G401.6 (cell line): ENCODE results near the gene ZNF672.

ENCODE experiments used
- FAIRE-seq: peaks from 2 replicates; lab custom pipeline; 2012; peaks lifted over from hg19 to GRCh38; lab: Jason Lieb, UNC

The ZNF672 gene

GRCh38 chr1:248837045-248837780 lies 811 bp upstream of the ZNF672 start:
- no peak for FAIRE-seq

DNA sequence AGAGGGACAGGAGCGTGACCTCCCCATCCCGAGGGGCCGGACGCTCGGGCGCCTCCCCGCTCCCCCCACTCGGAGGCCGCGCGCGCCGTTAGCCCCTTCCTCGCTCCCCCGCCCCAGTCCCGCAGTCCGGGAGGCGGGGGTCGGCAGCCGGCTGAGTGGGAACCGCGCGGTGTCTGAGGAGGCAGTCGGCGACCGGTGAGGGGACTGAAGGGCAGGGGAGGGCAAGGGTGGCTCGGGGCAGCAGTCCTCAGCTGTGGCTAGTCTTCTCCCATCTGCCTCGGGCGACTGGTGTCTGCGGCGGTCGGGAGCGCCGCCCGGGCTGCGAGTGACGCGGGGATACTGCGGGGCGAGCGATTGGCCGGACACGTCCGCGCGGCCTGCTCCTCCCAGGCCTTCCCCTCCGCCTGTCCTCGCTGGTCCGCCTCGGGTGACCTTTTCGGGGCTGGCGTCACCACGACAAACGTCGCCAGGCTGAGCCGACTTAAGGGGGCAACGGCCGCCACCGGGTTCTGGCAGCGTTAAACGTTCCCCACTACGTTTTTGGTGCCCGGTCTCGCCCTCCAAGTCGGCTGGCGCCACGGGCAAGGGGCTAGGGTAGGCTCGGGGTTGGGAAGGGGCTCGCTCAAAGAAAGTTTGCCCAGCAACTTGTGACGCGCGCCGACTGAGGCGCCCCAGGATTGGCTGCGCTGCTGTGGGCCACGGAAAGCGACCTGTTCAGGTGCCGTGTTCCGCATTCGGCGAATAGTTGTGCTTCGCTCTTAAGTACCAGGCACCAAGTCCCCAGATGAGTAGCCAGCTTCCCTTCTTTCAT lies 538 bp downstream of the ZNF672 start:
- FAIRE-seq = peak; percentile 21

DNA sequence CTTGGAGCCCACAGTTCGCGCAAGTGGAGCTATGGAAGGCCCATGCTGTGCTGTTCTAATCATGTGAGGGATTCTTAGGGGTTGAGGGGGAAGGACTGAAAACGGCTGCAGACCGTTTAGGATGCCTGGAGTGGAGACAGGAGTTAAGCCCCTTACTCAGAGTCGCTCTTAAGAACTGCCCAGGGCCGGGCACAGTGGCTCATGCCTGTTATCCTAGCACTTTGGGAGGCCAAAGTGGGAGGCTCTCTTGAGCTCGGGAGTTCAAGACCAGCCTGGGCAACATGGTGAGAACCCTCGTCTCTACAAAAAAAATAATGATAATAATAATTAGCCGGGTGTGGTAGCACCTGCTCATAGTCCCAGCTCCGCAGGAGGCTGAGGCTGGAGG lies 1.1 kb downstream of the ZNF672 start:
- FAIRE-seq = no peak

- no peak for FAIRE-seq
Measured at GRCh38 chr1:248840946-248841345, 2.9 kb downstream of the ZNF672 start.

GRCh38 chr1:248841702-248842395 lies 3.8 kb downstream of the ZNF672 start:
- FAIRE-seq = no peak

- no peak for FAIRE-seq
Measured at GRCh38 chr1:248842781-248843331, 4.8 kb downstream of the ZNF672 start.

- FAIRE-seq = no peak
Measured at GRCh38 chr1:248843687-248844086, 5.7 kb downstream of the ZNF672 start.

- FAIRE-seq = no peak
Measured at GRCh38 chr1:248844526-248844925, 6.5 kb downstream of the ZNF672 start.

- FAIRE-seq = no peak
Measured at GRCh38 chr1:248847181-248847955, 9.3 kb downstream of the ZNF672 start.

DNA sequence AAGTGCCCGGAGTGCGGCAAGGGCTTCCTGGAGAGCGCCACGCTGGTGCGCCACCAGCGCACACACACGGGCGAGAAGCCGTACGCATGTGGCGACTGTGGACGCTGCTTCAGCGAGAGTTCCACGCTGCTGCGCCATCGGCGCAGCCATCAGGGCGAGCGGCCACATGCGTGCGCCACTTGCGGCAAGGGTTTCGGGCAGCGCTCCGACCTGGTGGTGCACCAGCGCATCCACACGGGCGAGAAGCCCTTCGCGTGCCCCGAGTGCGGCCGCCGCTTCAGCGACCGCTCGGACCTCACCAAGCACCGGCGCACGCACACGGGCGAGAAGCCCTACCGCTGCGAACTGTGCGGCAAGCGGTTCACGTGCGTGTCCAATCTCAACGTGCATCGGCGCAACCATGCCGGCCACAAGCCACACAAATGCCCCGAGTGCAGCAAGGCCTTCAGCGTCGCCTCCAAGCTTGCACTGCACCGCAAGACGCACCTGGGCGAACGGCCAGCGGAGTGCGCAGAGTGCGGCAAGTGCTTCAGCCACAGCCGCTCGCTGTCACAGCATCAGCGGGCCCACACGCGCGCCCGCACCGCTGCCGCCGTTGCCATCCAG lies 10.0 kb downstream of the ZNF672 start:
- FAIRE-seq = no peak

GRCh38 chr1:248848602-248849001 lies 10.6 kb downstream of the ZNF672 start:
- no peak for FAIRE-seq

GRCh38 chr1:248849152-248849551 lies 11.1 kb downstream of the ZNF672 start:
- no peak for FAIRE-seq

DNA sequence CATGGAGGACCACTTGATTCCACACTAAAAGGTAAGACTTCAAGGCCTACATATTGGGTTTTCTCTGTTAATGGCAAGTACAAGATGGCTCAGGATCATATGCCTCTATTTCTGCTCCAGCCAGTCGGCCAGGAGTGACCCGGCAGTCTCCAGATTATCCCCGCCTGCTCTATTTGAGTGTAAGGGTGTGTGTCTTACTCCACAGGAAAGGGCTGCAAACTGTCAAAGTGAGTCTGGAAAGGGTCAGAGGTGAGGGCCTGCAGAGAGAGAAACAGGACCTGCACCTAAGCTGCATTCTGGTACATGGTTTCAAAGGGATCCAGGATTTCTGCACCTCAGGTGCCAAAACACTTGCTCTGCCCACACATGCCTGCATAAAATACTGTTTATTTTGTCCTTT lies 11.6 kb downstream of the ZNF672 start:
- FAIRE-seq = no peak

GRCh38 chr1:248850124-248850523 lies 12.1 kb downstream of the ZNF672 start:
- no peak for FAIRE-seq

DNA sequence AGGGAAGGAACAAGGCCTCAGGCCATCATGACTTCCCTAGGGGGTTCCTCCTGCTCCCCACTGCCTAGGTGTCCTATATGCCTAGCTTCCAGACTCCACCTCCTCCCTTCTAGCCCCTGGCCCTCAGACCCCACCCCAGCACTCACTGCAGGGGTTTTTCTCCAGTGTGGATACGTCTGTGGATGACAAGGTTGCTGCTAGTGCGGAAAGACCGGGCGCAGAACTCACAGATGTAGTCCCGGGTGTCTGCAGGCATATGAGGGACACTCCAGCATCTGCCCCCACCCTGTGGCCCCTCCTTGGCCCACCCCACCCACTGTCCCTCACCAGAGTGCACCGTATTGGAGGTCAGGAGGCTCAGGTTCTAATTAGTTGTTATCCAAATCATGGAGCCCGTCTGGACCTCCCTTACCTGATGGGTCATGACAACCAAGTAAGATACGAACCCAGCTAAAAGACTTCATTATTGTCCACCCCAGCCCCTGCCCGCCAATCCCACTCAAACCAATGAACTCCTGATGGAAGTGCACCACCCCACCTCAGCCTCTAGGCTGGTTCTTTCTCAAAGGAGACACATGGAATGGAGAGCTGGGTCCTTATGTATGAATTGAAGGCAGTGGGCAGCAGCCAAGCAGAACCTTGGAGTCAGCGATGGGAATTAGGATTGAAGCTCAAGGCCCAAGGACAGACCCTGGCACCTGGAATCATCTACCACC lies 12.7 kb downstream of the ZNF672 start:
- FAIRE-seq = no peak

DNA sequence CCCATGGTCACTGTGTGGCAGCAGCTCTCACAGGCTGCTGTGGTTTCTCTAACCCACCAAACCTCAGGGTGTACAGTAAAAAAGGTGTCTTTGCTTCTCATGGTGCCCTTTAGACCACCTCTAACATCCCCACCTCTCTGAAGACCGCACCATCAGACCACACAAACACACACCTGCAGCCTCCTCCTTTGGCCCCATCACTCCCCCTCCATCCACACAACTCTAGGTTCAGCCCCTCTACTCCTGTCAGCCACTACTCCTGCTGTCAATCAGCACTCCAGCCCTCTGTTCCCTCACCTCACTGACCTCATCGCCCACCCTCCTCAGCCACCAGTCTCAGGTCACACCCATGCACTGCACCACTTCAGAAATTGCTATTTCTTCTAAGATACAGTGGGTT lies 13.4 kb downstream of the ZNF672 start:
- FAIRE-seq = no peak

DNA sequence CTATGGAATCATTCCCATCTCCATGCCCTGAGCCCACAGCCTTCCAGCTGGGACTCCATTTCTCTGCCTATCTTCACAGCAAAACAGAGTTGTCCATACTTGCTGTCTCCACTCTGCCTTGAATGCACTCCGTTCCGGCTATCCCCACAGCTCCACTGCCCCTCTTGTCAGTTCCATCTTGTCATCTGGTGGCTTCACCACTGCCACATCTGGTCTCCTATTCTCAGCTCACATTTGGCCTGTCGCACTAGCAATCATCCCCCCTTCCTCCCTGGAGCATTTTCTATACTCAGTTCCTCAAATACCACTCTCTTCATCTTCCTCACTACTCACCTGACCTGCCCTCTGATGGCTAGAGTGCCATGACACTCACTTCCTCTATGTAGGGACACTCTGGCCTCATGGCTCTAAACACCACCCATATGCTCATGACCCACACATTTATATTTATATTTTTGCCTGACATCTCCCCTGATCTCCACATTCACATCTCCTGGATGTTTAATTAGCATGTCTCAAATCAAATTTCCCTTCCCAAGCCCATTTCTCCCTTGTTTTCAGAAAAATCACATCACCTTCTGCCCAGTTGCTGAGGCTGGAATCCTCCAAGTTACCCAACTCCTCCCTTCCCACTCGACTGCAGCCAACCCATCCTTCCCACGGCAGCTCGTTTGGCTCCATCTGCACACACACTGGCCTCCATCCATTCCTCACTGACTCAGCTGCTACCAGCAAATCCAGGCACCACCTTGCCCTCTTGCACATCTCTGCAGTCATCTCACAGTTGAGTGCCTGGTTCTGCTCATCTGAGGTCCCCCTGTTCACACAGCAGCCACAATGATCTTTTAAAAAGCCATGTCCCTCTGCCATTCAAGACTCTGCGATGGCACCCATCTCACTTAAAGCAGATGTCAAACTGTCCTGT lies 14.7 kb downstream of the ZNF672 start:
- no peak for FAIRE-seq

GRCh38 chr1:248853663-248854375 lies 15.8 kb downstream of the ZNF672 start:
- FAIRE-seq = no peak

GRCh38 chr1:248855580-248855979 lies 17.6 kb downstream of the ZNF672 start:
- no peak for FAIRE-seq
